H9 (cell line): ENCODE data around the gene SLC17A2. TPM values are rescaled to one million over a fixed set of nuclear protein-coding genes. Genes with fewer than 3 reads are reported as not detected.

Source experiments
- DNase-seq: peaks from one replicate; pipeline ENCODE4 v3.0.0-alpha.2; 2017
- H2AFZ ChIP-seq: one replicate; pipeline ENCODE4 v1.6.1; 2013; ENCODE audit warnings: mild to moderate bottlenecking, low read length, control low read depth, moderate library complexity
- H2AK5ac ChIP-seq: 2 replicates; pipeline ENCODE4 v1.6.1; 2013; ENCODE audit warnings: low read length, control low read depth, mixed read lengths; ENCODE audit not compliant: insufficient read length
- H2BK120ac ChIP-seq: one replicate; pipeline ENCODE4 v1.6.1; 2013; ENCODE audit warnings: low read depth, mild to moderate bottlenecking, low read length, control low read depth, inconsistent platforms; ENCODE audit not compliant: poor library complexity, severe bottlenecking
- H2BK12ac ChIP-seq: 2 replicates; pipeline ENCODE4 v1.6.1; 2013; ENCODE audit warnings: low read length, control low read depth, mixed read lengths, low read depth; ENCODE audit not compliant: insufficient read length
- H2BK15ac ChIP-seq: 2 replicates; pipeline ENCODE4 v1.6.1; 2013; ENCODE audit warnings: low read depth, low read length, control low read depth
- H2BK20ac ChIP-seq: one replicate; pipeline ENCODE4 v1.6.1; 2013; ENCODE audit warnings: low read depth, mild to moderate bottlenecking, low read length, control low read depth, inconsistent platforms; ENCODE audit not compliant: poor library complexity, severe bottlenecking
- H2BK5ac ChIP-seq: 2 replicates; pipeline ENCODE4 v1.6.1; 2013; ENCODE audit warnings: low read length, control low read depth, mixed read lengths; ENCODE audit not compliant: insufficient read length
- H3K14ac ChIP-seq: 2 replicates; pipeline ENCODE4 v1.6.1; 2013; ENCODE audit warnings: low read length, control low read depth; ENCODE audit not compliant: insufficient read depth
- H3K18ac ChIP-seq: 2 replicates; pipeline ENCODE4 v1.6.1; 2013; ENCODE audit warnings: low read depth, mild to moderate bottlenecking, mixed read lengths, low read length, control low read depth; ENCODE audit not compliant: insufficient read length
- H3K23ac ChIP-seq: 2 replicates; pipeline ENCODE4 v1.6.1; 2013; ENCODE audit warnings: low read length, control low read depth, mixed read lengths, low read depth; ENCODE audit not compliant: insufficient read length
- H3K23me2 ChIP-seq: 2 replicates; pipeline ENCODE4 v1.6.1; 2013; ENCODE audit warnings: low read depth, mild to moderate bottlenecking, mixed read lengths, low read length, control low read depth; ENCODE audit not compliant: insufficient read length, poor library complexity, severe bottlenecking
- H3K27ac ChIP-seq: 2 replicates; pipeline ENCODE4 v1.5.1; 2013; ENCODE audit warnings: low read length, control low read depth, mixed read lengths, low read depth; ENCODE audit not compliant: insufficient read length
- H3K27me3 ChIP-seq: 2 replicates; pipeline ENCODE4 v1.6.1; 2013; ENCODE audit warnings: low read length, control low read depth, inconsistent platforms; ENCODE audit not compliant: insufficient read depth
- H3K4ac ChIP-seq: 2 replicates; pipeline ENCODE4 v1.6.1; 2013; ENCODE audit warnings: low read depth, mild to moderate bottlenecking, control low read depth, inconsistent platforms, low read length, moderate library complexity
- H3K4me1 ChIP-seq: 2 replicates; pipeline ENCODE4 v1.6.1; 2013; ENCODE audit warnings: low read length, control low read depth, inconsistent platforms; ENCODE audit not compliant: insufficient read depth
- H3K4me2 ChIP-seq: 2 replicates; pipeline ENCODE4 v1.6.1; 2013; ENCODE audit warnings: low read length, control low read depth, mixed read lengths; ENCODE audit not compliant: insufficient read length, insufficient read depth
- H3K56ac ChIP-seq: 2 replicates; pipeline ENCODE4 v1.6.1; 2013; ENCODE audit warnings: low read depth, mild to moderate bottlenecking, mixed read lengths, low read length, control low read depth; ENCODE audit not compliant: insufficient read length
- H3K79me1 ChIP-seq: 2 replicates; pipeline ENCODE4 v1.6.1; 2013; ENCODE audit warnings: low read depth, mild to moderate bottlenecking, moderate library complexity, low read length, control low read depth, inconsistent platforms; ENCODE audit not compliant: insufficient read depth, poor library complexity, severe bottlenecking
- H3K79me2 ChIP-seq: 2 replicates; pipeline ENCODE4 v1.6.1; 2013; ENCODE audit warnings: low read length, control low read depth, inconsistent platforms; ENCODE audit not compliant: insufficient read depth
- H3K9ac ChIP-seq: 2 replicates; pipeline ENCODE4 v1.6.1; 2013; ENCODE audit warnings: low read length, control low read depth, mixed read lengths; ENCODE audit not compliant: insufficient read length; ENCODE audit errors: extremely low read depth
- H3K9me3 ChIP-seq: one replicate; pipeline ENCODE4 v1.6.1; 2013; ENCODE audit warnings: low read depth, low read length, inconsistent platforms; ENCODE audit not compliant: control insufficient read depth
- H3T11ph ChIP-seq: one replicate; pipeline ENCODE4 v1.6.1; 2013; ENCODE audit warnings: mild to moderate bottlenecking, low read length, control low read depth, inconsistent platforms
- H4K20me1 ChIP-seq: one replicate; pipeline ENCODE4 v1.6.1; 2013; ENCODE audit not compliant: control insufficient read depth, insufficient read length, insufficient read depth
- H4K5ac ChIP-seq: 2 replicates; pipeline ENCODE4 v1.6.1; 2013; ENCODE audit warnings: low read depth, mild to moderate bottlenecking, mixed read lengths, low read length, control low read depth; ENCODE audit not compliant: insufficient read length
- H4K8ac ChIP-seq: replicated peaks from 2 replicates; pipeline ENCODE4 v1.6.1; 2013; ENCODE audit warnings: low read length, control low read depth, mixed read lengths, low read depth; ENCODE audit not compliant: insufficient read length
- H4K91ac ChIP-seq: 2 replicates; pipeline ENCODE4 v1.6.1; 2013; ENCODE audit warnings: low read depth, mild to moderate bottlenecking, moderate library complexity, mixed read lengths, low read length, control low read depth; ENCODE audit not compliant: insufficient read length
- H3K27ac Mint-ChIP-seq, 3 experiments: 2 replicates in 2 of 3; 3 replicates in 1 of 3; pipeline ENCODE4 v1.8.0; 2020 to 2021; ENCODE audit warnings: mixed read lengths in 3 of 3, mild to moderate bottlenecking in 1 of 3, moderate library complexity in 1 of 3
- H3K27me3 Mint-ChIP-seq: 2 replicates; pipeline ENCODE4 v1.8.0; 2021; ENCODE audit warnings: low read depth, mild to moderate bottlenecking, moderate library complexity, mixed read lengths
- H3K36me3 Mint-ChIP-seq, 3 experiments: 2 replicates in 2 of 3; 3 replicates in 1 of 3; pipeline ENCODE4 v1.8.0; 2020 to 2021; ENCODE audit warnings: low read depth in 3 of 3, mixed read lengths in 3 of 3; ENCODE audit not compliant: insufficient read depth in 1 of 3
- H3K4me1 Mint-ChIP-seq, 2 experiments: 2 replicates each; pipeline ENCODE4 v1.8.0; 2020; ENCODE audit warnings: mixed read lengths in 2 of 2
- H3K4me3 Mint-ChIP-seq, 2 experiments: 2 replicates in 1 of 2; 3 replicates in 1 of 2; pipeline ENCODE4 v1.8.0; 2020 to 2021; ENCODE audit warnings: mild to moderate bottlenecking in 2 of 2, mixed read lengths in 2 of 2, moderate library complexity in 1 of 2
- H3K9me3 Mint-ChIP-seq, 2 experiments: 2 replicates in 1 of 2; 3 replicates in 1 of 2; pipeline ENCODE4 v1.8.0; 2020; ENCODE audit warnings: mild to moderate bottlenecking in 2 of 2, mixed read lengths in 2 of 2, moderate library complexity in 1 of 2
- CTCF ChIP-seq: fragments of 200-600 bp; sonication (generic); conservative IDR thresholded peaks from 3 replicates; pipeline ENCODE4 v1.8.0; 2021; ENCODE audit warnings: antibody characterized with exemption, mild to moderate bottlenecking
- WGBS: extraction: QIAGEN DNeasy Blood & Tissue Kit; methylation state at CpG from one replicate; pipeline ENCODE4 v1.1.7; 2013; ENCODE audit warnings: missing lambda C conversion rate, low lambda C conversion rate, mixed read lengths; ENCODE audit not compliant: insufficient read length; ENCODE audit errors: extremely low coverage; 5-methylcytosine and 5-hydroxymethylcytosine counted together
- total RNA-seq: library from RNA; stranded (reverse); gene quantifications from 2 replicates; pipeline ENCODE4 v1.2.1, GENCODE V29; 2021

The SLC17A2 gene
- total RNA-seq, 1 experiment from 2014 or later: not detected

DNA sequence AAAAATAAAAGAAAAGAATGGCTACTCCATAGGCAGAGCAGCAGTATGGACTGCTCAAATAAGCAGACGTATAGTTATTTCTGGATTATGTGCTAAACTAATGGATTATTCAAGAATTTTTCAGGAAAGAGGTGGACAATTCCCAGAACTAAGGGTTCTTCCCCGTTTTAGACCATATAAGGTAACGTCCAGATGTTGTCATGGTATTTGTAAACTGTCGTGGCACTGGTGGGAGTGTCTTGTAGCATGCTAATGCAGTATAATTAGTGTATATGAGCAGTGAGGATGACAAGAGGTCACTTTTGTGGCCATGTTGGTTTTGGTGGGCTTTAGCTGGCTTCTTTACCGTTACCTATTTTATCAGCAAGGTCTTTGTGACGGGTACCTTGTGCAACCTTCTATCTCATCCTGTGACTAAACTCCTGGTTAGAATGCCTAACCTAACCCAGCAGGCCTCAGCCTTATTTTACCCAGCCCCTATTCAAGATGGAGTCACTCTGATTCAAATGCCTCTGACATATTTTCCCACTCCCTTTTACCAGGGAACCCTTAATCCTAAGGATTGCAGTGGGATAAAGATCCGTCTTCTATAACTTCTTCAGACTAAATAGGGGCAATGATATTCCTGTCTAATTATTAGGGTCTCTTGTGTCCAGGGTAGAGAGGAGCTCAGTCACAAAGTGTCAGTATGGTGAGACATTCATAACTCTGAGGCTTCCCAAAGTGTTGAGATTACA, 21.0 kb upstream of the SLC17A2 start:
- no peak overlapping the region for H2BK5ac ChIP-seq
- H2BK15ac ChIP-seq: no peak overlapping the region
- no peak overlapping the region for H4K8ac ChIP-seq
- H3K4me1 ChIP-seq: no peaks in the 10 kb centered on the region
- H3K79me1 ChIP-seq: no peaks in the 10 kb centered on the region
- no peak overlapping the region for H3K56ac ChIP-seq
- no peaks in the 10 kb centered on the region for H3K9me3 ChIP-seq
- H2AK5ac ChIP-seq: no peak overlapping the region
- H3K36me3 Mint-ChIP-seq: peaks cover 0 to 2% (median 0%) of the 10 kb centered on the region in 3 experiments; a peak in 2 of 7 replicates
- no peaks in the 10 kb centered on the region; the same call in none of the 2 replicates for H3K27me3 Mint-ChIP-seq
- peaks cover 0 to 2% of the 10 kb centered on the region in 2 experiments; a peak in 2 of 5 replicates for H3K9me3 Mint-ChIP-seq
- H2AFZ ChIP-seq: no peak overlapping the region
- H3K23me2 ChIP-seq: no peaks in the 10 kb centered on the region
- no peaks in the 10 kb centered on the region for H3K27me3 ChIP-seq
- no peak overlapping the region for H3K27ac ChIP-seq
- no peaks in the 10 kb centered on the region for H3K79me2 ChIP-seq
- no peak overlapping the region for H3K9ac ChIP-seq
- no peak overlapping the region for H3T11ph ChIP-seq
- H3K4me1 Mint-ChIP-seq: peaks cover 0 to 2% of the 10 kb centered on the region in 2 experiments; a peak in 1 of 4 replicates
- H2BK20ac ChIP-seq: no peak overlapping the region
- no peak overlapping the region for H4K91ac ChIP-seq
- no peak overlapping the region for H3K23ac ChIP-seq
- H2BK120ac ChIP-seq: no peak overlapping the region
- H4K5ac ChIP-seq: no peak overlapping the region
- H3K4me2 ChIP-seq: no peak overlapping the region
- no peak for TF ChIP-seq CTCF
- H2BK12ac ChIP-seq: no peak overlapping the region
- WGBS: no CpG with 5 or more reads among the region's 7 CpGs
- H3K4ac ChIP-seq: no peak overlapping the region
- H3K14ac ChIP-seq: no peak overlapping the region
- H3K4me3 Mint-ChIP-seq: no peak overlapping the region
- no peak overlapping the region for H3K27ac Mint-ChIP-seq
- no peaks in the 10 kb centered on the region for H4K20me1 ChIP-seq
- DNase-seq: no peak
- no peak overlapping the region for H3K18ac ChIP-seq
